GM19043 (cell line): ENCODE results near the gene CCDC181.
"Not testable (repeated sequence)": the region's sequence is repeated elsewhere in the genome, so short reads cannot be mapped to it uniquely, and the experiment has no call there.

ENCODE experiments used
- ATAC-seq: cut with Tn5 transposase; IDR thresholded peaks from one replicate; pipeline ENCODE4 v1.9.1; 2021; ENCODE audit warnings: low read depth; ENCODE audit not compliant: unreplicated experiment

CCDC181 gene

DNA sequence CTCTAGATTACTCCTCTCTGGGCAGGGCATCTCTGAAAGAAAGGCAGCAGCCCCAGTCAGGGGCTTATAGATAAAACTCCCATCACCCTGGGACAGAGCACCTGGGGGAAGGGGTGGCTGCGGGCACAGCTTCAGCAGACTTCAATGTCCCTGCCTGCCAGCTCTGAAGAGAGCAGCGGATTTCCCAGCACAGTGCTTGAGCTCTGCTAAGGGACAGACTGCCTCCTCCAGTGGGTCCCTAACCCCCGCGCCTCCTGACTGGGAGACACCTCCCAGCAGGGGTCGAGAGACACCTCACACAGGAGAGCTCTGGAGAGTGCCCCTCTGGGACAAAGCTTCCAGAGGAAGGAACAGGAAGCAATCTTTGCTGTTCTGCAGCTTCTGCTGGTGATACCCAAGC is 18.9 kb downstream of the CCDC181 start:
- not testable (repeated sequence) for ATAC-seq

DNA sequence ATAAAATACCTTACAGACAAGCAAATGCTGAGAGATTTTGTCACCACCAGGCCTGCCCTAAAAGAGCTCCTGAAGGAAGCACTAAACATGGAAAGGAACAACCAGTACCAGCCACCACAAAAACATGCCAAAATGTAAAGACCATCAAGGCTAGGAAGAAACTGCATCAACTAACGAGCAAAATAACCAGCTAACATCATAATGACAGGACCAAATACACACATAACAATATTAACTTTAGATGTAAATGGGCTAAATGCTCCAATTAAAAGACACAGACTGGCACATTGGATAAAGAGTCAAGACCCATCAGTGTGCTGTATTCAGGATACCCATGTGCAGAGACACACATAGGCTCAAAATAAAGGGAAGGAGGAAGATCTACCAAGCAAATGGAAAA is 24.7 kb downstream of the CCDC181 start:
- ATAC-seq = not testable (repeated sequence)

DNA sequence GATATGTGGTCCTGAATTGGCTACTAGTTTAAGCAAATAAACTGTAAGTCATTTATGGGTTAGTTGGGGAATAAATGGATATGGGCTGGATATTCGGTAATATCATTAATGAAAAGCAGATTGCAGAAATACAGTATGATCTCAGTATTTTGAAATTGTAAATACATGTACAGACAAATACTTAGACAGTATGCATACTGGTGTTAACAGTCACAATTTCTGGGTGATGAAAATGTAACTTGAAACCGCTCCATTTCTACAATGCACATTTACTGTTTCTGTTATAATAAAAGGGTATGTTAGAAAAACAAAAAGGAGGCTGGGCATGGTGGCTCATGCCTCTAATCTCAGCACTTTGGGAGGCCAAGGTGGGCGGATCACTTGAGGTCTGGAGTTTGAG is 31.3 kb downstream of the CCDC181 start:
- no peak for ATAC-seq

DNA sequence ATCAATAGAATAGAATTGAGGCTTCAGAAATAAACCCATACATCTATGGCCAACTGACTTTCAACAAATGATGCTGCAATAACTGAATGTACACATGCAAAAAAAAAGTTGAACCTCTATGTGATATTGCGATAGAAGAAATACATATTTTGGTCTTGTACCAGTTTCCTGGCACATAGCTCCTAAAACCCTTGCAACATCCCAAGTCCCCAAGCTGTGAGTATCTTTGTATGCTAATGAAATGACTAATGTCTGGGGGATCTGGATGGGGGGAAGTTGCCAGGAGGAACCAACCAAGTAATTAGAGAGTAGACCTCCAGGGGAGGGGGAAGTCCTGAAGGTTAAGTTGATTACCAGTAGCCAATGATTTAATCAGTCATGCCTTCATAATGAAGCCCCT is 34.9 kb downstream of the CCDC181 start:
- no peak for ATAC-seq

DNA sequence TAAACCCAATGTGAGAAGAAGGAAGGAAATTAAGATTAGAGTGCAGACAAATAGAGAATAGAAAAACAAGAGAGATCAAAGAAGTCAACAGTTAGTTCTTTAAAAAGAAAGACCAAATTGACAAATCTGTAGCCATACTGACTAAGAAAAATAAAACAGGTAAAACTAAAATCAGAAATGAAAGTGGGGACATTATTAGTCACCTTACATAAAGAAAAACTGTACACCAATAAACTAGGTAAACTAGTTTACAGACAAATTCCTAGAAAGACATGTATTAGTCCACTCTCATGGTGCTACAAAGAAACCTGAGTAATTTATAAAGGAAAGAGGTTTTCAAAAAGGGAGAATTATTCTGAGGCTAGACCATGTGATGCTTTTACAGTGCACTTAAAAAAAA is 37.0 kb downstream of the CCDC181 start:
- peak; percentile 82 for ATAC-seq

DNA sequence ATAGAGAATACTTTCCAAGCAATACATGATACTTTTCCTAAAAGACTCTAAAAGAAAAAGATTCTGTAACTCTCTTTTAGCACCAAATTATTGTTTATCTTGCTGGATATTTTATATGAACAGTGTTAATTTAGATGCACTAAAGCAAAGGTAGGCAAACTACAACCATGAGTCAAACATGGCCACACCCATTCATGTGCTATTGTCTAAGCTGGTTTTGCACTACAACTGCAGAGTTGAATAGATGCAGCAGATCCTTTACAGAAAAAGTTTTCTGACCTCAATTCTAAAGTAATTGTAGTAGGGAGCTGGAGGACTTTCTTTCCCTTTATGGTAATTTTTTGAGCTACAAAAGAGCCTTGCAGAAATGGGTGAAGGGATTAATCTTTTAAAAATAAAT is 39.9 kb downstream of the CCDC181 start:
- no peak for ATAC-seq

DNA sequence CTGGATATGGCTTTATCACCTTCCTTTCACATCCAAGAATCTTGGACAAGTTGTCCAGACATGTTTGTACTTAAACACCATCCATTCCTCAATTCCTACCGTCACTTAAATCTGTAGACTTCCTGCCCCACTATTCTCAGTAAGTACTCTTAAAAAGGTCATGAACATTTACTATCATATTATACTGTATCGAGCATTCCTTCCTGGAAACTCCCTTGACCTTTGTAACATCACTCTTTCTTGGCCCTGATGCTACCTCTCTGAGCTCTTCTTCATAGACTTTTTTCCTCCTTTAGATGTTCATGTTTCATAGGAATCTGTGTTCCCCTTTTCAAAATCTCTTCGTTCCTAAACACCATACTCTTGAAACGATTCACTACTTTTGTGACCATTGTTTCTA is 43.8 kb downstream of the CCDC181 start:
- ATAC-seq = no peak

DNA sequence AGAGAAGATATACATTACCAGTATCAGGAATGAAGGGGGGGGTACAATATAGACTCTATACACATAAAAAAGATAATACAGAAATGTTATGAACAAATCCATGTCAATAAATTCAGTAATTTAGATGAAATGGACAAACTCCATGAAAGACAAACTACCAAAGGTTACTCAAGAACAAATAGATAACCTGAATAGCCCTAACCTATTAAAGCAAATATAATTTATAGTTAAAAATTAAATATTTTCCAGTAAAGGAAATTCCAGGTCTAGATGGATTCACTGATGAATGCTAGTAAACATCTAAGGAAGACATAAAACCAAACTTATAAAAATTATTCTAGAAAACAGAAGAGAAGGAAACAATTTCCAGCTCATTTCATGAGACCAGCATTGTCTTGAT is 46.1 kb downstream of the CCDC181 start:
- no peak for ATAC-seq

DNA sequence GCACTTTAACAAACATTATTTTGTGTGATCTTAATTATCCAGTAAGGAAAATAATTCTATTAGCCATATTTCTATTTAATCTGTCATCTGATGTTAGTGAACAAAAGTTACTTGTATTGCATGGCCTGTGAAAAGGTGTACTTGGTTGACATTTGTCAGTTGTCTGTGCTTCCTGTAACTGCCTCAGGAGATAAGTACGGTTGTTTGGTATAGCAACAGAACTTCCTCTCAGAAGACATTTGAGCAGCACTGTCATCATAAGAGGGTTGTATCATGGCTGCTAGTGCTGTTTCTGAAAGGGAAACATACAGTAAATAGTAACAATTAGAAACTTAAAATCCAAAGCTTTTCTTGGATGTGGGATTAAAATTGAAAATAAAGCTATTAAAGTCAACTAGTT is 55.9 kb downstream of the CCDC181 start:
- no peak for ATAC-seq

DNA sequence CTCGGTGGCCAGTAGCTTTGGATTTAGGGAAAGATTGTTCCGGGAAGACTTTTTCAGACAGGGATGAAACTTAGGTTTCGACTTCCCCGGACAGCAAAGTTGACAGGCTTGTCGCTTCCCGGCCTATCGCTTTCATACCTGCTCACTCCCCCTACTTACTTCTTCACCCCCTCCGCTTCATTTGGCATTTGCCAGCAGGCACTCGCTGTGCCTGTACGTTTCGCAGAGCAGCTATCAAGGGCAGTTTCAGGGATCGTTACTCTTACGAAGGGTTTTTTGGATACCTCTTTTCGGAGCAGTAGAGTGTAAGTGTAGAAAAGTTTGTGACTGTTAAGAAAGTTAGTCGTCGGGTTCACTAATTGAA is 58.9 kb downstream of the CCDC181 start:
- ATAC-seq = no peak

DNA sequence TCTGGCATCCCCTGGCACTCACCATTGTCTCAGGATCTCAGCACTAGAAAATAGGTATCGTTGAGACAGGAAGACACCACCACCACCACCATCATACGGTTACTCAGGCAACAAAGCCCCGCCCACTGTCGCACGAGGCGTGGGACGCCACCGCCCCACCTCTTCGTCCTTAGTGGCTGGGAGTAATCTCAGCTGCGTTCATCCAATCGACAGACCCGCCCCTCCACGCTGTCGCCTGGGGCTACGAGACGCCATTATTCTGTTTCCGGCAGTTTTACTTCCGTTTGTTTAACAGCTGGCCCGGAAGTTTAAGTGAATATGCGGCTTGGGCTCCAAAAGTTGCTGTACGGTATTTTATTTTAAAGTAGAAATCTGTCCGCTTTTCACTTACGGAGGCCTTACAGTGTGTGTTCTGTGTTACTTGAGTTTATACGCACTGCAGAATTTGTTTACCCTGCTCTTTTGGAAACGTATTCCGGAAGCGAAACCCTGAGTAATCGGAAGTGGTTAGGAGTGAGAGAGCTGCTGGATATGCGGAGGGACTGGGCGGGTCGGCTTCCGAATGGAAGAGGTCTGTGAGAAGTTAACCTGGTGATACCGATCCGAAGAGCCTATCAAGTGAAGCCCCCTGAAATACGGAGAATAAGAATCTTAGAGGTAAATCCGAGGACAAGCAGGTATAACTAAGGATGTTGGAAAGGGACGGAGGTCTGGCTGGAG is 59.4 kb downstream of the CCDC181 start, which contains the start of the genes BLZF1 and NME7:
Gene BLZF1 (plus strand): TSS at position 510 of the 720 bp plus-strand sequence. CDS start 1,328 bp downstream, outside the sequence.
Gene NME7 (minus strand): TSS at position 112 of the 720 bp plus-strand sequence. CDS start 87 bp downstream, at position 25.
- ATAC-seq = peak; percentile 96

DNA sequence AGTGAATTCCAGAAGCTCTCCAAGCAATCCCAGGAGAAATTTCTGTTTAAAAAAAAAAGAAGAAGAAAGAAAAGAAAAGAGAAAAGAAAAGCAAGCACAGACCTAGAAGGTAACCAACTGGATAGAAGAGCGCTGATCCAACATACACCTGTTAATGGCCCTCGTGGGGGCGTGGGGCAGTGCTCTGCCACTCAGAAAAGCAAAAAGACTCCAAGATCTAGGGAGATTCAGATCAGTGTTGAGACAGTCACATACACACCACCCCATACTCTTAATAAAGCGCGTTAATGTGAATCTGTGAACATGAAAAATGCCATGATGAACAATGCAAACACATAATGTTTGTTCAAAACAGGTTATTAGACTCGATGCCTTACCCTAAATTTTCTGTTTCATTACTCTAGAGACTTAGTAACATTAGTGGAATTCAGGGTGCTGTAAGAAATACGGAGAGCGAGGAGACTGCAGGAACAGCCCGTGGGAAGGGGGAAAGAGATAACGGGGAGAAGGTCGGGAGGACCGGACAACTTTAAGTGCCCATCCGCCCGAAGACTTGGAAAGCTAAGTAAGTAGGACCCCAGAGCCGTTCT is 60.1 kb downstream of the CCDC181 start:
- ATAC-seq = no peak

DNA sequence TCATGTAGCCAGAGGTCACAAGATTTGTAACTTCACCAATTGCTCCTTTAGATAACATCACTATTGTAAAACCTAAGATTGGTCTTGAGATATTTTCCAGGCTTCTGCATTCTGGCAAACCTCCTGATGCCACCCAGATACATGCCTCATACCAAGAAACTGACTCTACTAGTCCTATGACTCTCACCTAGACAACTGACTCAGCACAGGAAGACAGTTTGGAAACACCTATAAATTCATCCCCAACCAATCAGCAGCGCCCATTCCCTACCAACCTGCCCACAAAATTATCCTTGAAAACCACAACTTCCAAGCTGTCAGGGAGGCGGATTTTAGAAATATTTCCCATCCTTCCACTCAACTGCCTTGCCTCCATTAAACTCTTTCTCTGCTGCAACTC is 62.3 kb downstream of the CCDC181 start:
- no peak for ATAC-seq

DNA sequence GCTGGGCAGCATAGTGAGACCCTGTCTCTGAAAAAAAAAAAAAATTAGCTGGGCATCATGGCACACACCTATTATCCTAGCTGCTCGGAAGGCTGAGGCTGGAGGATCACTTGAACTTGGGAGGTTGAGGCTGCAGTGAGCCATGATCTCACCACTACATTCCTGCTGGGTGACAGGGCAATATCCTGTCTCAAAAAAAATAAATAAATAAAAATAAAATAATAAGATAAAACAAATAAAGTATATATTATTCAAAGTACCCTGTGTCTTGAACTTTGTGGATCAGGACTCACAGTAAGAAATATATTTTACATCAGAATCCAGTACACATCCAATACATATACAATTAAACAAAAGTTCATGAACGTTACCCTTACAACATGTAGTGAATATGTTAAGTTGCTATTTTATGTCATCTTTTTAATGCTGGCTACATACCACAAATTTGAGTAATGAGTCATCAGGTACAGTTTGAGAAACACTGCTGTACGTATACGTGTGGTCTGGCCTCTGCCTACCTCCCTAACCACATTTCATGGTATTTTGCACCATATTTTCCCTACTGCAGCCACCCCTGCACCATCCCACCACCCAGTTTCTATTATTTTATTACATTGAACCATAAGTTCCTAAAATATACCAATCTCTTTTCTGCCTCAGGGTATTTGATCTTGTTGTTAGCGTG is 64.1 kb downstream of the CCDC181 start:
- ATAC-seq = no peak

DNA sequence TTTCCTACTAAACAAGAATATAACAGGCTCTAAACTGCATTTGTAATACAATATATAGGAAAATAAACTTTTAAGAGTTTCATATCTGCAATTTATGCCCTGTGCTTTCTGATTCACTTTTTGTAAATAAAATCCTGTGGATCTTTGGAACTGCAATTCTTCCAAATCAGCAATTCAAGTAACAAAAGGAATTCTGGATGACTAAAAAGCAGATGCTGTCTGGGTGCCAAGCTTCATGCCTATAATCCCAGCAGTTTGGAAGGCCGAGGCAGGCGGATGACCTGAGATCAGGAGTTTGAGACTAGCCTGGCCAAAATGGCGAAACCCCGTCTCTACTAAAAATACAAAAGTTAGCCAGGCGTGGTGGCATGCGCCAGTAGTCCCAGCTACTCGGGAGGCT is 66.0 kb downstream of the CCDC181 start:
- no peak for ATAC-seq

DNA sequence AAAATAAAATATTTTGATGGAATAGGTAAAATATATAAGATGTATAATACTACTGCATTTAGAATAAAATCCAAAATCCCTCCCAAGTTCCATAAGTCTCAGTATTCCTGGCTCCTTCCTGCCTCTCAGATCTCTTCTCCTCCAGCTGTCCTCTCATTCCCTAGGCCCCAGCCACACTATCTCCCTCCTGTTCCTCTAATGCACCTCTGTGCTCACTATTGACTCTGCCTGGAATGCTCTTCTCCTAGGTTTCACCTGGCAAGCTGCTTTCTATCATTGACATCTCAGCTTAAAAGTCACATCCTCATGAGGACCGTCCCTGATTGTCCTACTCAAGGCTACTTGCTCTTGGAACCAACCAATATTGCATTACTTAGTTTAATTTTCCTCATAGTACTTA is 66.9 kb downstream of the CCDC181 start:
- ATAC-seq = no peak

DNA sequence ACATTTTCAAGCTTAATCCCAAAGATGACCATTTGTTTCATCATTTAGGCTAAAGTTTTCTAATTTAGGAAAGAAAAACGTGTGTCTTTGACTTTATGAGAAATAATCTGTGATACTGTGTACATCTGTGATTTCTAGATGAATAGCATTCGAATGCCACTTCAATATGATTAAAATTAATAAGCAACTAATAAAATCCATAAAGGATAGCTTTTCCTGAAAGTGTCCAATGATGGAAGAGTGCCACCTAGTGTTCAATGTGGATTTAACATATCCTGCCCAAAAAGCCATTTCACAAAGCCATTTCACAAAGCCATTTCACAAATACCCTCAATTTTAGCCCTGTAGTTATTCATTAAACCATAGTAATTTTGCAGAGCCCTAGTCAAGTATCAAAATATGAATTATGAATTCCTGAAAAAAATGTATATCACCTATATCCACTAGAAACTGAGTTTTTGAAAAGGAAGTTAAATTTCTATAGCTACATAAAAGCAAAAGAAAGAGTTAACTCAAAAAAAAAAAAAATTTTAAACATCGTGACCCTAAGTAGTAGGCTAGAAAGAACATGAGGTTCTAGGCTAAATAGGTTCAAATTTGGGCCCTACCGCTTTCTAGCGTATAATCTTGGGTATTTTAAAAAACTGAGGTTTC is 78.8 kb downstream of the CCDC181 start:
- no peak for ATAC-seq

DNA sequence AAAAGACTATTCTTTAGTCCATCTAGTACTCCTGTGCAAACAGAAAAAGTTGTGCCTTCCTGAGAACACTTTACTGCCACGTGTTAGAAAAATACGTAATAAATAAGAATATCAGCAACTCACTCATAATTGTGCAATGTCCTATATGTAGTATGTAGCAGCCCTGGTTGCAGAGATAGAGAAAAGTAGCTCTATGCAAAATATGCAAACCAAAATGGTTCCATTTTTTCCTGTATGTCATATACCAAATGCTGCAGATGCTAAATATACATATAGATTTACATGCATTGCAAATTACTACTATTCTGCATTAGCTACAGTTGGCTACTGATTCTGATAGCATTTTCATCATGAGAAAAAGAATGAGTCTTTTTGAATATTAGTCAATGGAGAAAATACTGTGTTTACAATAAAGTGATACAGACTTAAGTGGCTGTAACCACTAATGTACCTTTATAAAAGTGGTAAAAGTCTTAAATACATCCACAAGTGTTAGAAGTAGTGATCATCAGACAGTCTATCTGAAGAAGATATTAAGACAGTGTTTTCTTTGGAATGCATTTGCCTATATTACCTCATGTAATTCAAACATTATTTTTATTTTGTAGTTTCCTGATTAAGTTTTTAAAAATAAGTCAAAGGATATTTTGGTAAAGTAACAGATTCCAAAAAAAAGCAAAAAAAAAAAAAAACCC is 79.4 kb downstream of the CCDC181 start:
- no peak for ATAC-seq

DNA sequence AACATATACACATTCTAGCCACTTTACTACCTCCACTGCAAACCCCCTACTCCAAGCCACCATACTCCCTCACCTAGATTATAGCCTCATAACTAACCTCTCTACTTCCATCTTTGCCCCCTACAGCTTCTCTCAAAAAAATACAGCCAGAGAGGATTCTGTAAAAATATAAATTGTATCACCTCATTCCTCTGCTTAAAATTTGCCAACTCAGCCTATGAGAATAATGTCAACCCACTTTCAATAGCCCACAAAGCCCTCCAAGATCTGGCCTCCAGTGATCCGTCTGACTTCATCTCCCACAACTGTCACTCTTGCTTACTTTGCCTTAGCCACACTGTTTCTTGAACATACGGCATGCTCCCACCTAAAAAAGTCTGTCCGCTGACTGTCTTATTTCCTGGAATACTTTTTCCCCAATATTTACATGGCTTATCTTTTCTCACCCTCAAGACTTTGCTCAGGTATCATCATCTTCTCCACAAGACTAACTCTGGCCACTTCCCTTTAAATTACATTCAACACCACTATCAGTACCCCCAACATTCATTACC is 81.2 kb downstream of the CCDC181 start:
- no peak for ATAC-seq

DNA sequence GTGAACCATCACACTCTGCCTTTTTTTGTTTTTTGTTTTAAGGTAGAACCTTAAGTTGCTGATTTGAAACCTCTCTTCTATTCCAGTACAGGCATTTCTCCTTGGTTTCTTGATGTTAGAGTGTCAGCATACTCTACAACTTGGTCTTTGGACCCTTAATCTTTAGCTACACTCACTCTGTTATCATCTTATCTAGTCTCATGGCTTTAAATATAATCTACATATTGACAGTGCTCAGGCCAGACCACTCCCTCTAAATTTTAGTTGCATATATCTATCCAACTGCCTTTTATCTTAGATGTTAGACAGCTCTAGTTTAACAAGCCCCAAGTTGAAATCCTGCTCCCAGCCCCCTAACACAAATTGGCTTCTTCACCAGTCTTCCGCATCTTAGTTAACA is 81.8 kb downstream of the CCDC181 start:
- ATAC-seq = no peak
